ELR (cell line): Measurements from ENCODE around the gene TMEM132C.
"Not testable (repeated sequence)": the region's sequence is repeated elsewhere in the genome, so short reads cannot be mapped to it uniquely, and the experiment has no call there.

Experiments
- DNase-seq: peaks from one replicate; pipeline ENCODE4 v3.0.0-alpha.2; 2015; ENCODE audit warnings: low read depth

TMEM132C gene

GRCh38 chr12:128564956-128565355, 298.0 kb downstream of the TMEM132C start:
- DNase-seq = no peak

- no peak for DNase-seq
Observed at GRCh38 chr12:128567730-128568129, 300.8 kb downstream of the TMEM132C start.

GRCh38 chr12:128570191-128571065, 303.5 kb downstream of the TMEM132C start:
- no peak for DNase-seq

- peak; percentile 1 for DNase-seq
Observed at GRCh38 chr12:128571906-128572810, 305.2 kb downstream of the TMEM132C start.

GRCh38 chr12:128573907-128574306, 306.9 kb downstream of the TMEM132C start:
- no peak for DNase-seq

- DNase-seq = no peak
Observed at GRCh38 chr12:128578045-128578444, 311.1 kb downstream of the TMEM132C start.

- DNase-seq = no peak
Observed at GRCh38 chr12:128581321-128581761, 314.4 kb downstream of the TMEM132C start.

GRCh38 chr12:128583453-128583852, 316.5 kb downstream of the TMEM132C start:
- DNase-seq = no peak

GRCh38 chr12:128586451-128587029, 319.6 kb downstream of the TMEM132C start:
- DNase-seq = no peak

GRCh38 chr12:128587918-128588317, 320.9 kb downstream of the TMEM132C start:
- DNase-seq = no peak

GRCh38 chr12:128592220-128592744, 325.3 kb downstream of the TMEM132C start:
- DNase-seq = no peak

GRCh38 chr12:128594521-128594920, 327.6 kb downstream of the TMEM132C start:
- DNase-seq = no peak

- DNase-seq = no peak
Observed at GRCh38 chr12:128595609-128596008, 328.6 kb downstream of the TMEM132C start.

GRCh38 chr12:128600886-128601285, 333.9 kb downstream of the TMEM132C start:
- no peak for DNase-seq

GRCh38 chr12:128603573-128604115, 336.7 kb downstream of the TMEM132C start:
- no peak for DNase-seq

GRCh38 chr12:128604219-128604618, 337.2 kb downstream of the TMEM132C start:
- not testable (repeated sequence) for DNase-seq

GRCh38 chr12:128606051-128606450, 339.1 kb downstream of the TMEM132C start:
- no peak for DNase-seq

- DNase-seq = no peak
Observed at GRCh38 chr12:128606538-128606937, 339.6 kb downstream of the TMEM132C start.

GRCh38 chr12:128606970-128607369, 340.0 kb downstream of the TMEM132C start:
- DNase-seq = no peak

- no peak for DNase-seq
Observed at GRCh38 chr12:128607641-128608040, 340.7 kb downstream of the TMEM132C start.

- no peak for DNase-seq
Observed at GRCh38 chr12:128609861-128610260, 342.9 kb downstream of the TMEM132C start.

- DNase-seq = no peak
Observed at GRCh38 chr12:128611736-128612135, 344.8 kb downstream of the TMEM132C start.
